HG03439 (cell line): ENCODE data around the gene AGXT2.
A peak's percentile ranks its signal among the peaks of the same experiment; 100 is the strongest.

ENCODE experiments used
- ATAC-seq: cut with Tn5 transposase; IDR thresholded peaks from one replicate; pipeline ENCODE4 v1.9.1; 2021; ENCODE audit warnings: mild to moderate bottlenecking, moderate library complexity; ENCODE audit not compliant: unreplicated experiment

The AGXT2 gene

GRCh38 chr5:35047785-35048404 is at the start of gene AGXT2:
TSS of gene AGXT2 (minus strand) at chr5:35047949. CDS start at chr5:35047892, 57 bp downstream.
- no peak for ATAC-seq

GRCh38 chr5:35096932-35097331 is 49.2 kb upstream of the AGXT2 start:
- no peak for ATAC-seq

- ATAC-seq, result no peak
Measured at GRCh38 chr5:35096216-35096615, 48.5 kb upstream of the AGXT2 start.

- no peak for ATAC-seq
Measured at GRCh38 chr5:35095366-35095765, 47.6 kb upstream of the AGXT2 start.

GRCh38 chr5:35094948-35095347 is 47.2 kb upstream of the AGXT2 start:
- no peak for ATAC-seq

GRCh38 chr5:35092703-35093102 is 45.0 kb upstream of the AGXT2 start:
- no peak for ATAC-seq

GRCh38 chr5:35091704-35092103 is 44.0 kb upstream of the AGXT2 start:
- no peak for ATAC-seq

- no peak for ATAC-seq
Measured at GRCh38 chr5:35089334-35090314, 41.9 kb upstream of the AGXT2 start.

GRCh38 chr5:35087991-35088390 is 40.2 kb upstream of the AGXT2 start:
- no peak for ATAC-seq

- ATAC-seq, result no peak
Measured at GRCh38 chr5:35083150-35083549, 35.4 kb upstream of the AGXT2 start.

GRCh38 chr5:35082530-35082929 is 34.8 kb upstream of the AGXT2 start:
- ATAC-seq, result no peak

- no peak for ATAC-seq
Measured at GRCh38 chr5:35081134-35081533, 33.4 kb upstream of the AGXT2 start.

GRCh38 chr5:35073160-35073559 is 25.4 kb upstream of the AGXT2 start:
- no peak for ATAC-seq

- no peak for ATAC-seq
Measured at GRCh38 chr5:35069188-35069587, 21.4 kb upstream of the AGXT2 start.

GRCh38 chr5:35067985-35068384 is 20.2 kb upstream of the AGXT2 start:
- no peak for ATAC-seq

GRCh38 chr5:35066260-35066795 is 18.6 kb upstream of the AGXT2 start:
- ATAC-seq, result no peak

GRCh38 chr5:35063414-35063813 is 15.7 kb upstream of the AGXT2 start:
- ATAC-seq, result no peak

GRCh38 chr5:35061211-35061770 is 13.5 kb upstream of the AGXT2 start:
- no peak for ATAC-seq

- no peak for ATAC-seq
Measured at GRCh38 chr5:35060236-35060635, 12.5 kb upstream of the AGXT2 start.

GRCh38 chr5:35059251-35059650 is 11.5 kb upstream of the AGXT2 start:
- ATAC-seq, result no peak

GRCh38 chr5:35058374-35058788 is 10.6 kb upstream of the AGXT2 start:
- peak; percentile 91 for ATAC-seq
